AG10803 (cell line): Measurements from ENCODE around the gene NKD1.

ENCODE experiments used
- DNase-seq: peaks from one replicate; pipeline ENCODE4 v3.0.0; 2010; ENCODE audit warnings: low read depth
- H3K4me3 ChIP-seq: 2 replicates; pipeline ENCODE4 v1.5.1; 2011; ENCODE audit warnings: mild to moderate bottlenecking, low read length, control low read depth
- CTCF ChIP-seq: conservative IDR thresholded peaks from 2 replicates; pipeline ENCODE4 v1.5.1; 2011; ENCODE audit warnings: mild to moderate bottlenecking, low read length, control low read depth, inconsistent platforms

NKD1 gene

GRCh38 chr16:50619702-50620491 lies 71.7 kb downstream of the NKD1 start:
- no peak for DNase-seq
- no peak overlapping the region for H3K4me3 ChIP-seq
- TF ChIP-seq CTCF, result no peak

GRCh38 chr16:50620646-50621451 lies 72.7 kb downstream of the NKD1 start:
- TF ChIP-seq CTCF, result no peak
- DNase-seq, result no peak
- H3K4me3 ChIP-seq, result no peak overlapping the region

- H3K4me3 ChIP-seq, result no peak overlapping the region
- no peak for DNase-seq
- TF ChIP-seq CTCF, result no peak
Observed at GRCh38 chr16:50621452-50621792, 73.2 kb downstream of the NKD1 start.

- no peak for TF ChIP-seq CTCF
- DNase-seq, result no peak
- no peak overlapping the region for H3K4me3 ChIP-seq
Observed at GRCh38 chr16:50622029-50622428, 73.8 kb downstream of the NKD1 start.

GRCh38 chr16:50622643-50623369 lies 74.6 kb downstream of the NKD1 start:
- no peak for DNase-seq
- H3K4me3 ChIP-seq, result no peak overlapping the region
- no peak for TF ChIP-seq CTCF

GRCh38 chr16:50624449-50624970 lies 76.3 kb downstream of the NKD1 start:
- DNase-seq, result no peak
- no peak overlapping the region for H3K4me3 ChIP-seq
- TF ChIP-seq CTCF, result no peak
